Nephron (organoid): ENCODE data around the gene STKLD1.
"Not testable (repeated sequence)": the region's sequence is repeated elsewhere in the genome, so short reads cannot be mapped to it uniquely, and the experiment has no call there.

Source experiments
- H3K27ac Mint-ChIP-seq, 3 experiments: 2 replicates each; pipeline ENCODE4 v1.8.0; 2020; ENCODE audit warnings: mixed read lengths in 3 of 3, mild to moderate bottlenecking in 2 of 3, moderate library complexity in 1 of 3
- H3K27me3 Mint-ChIP-seq: 2 replicates; pipeline ENCODE4 v1.8.0; 2021; ENCODE audit warnings: low read depth, mild to moderate bottlenecking, moderate library complexity, mixed read lengths
- H3K36me3 Mint-ChIP-seq: 2 replicates; pipeline ENCODE4 v1.8.0; 2020; ENCODE audit warnings: low read depth, mixed read lengths
- H3K4me1 Mint-ChIP-seq: 2 replicates; pipeline ENCODE4 v1.8.0; 2020; ENCODE audit warnings: mixed read lengths
- H3K4me3 Mint-ChIP-seq, 3 experiments: 2 replicates each; pipeline ENCODE4 v1.8.0; 2020; ENCODE audit warnings: mild to moderate bottlenecking in 3 of 3, mixed read lengths in 3 of 3, moderate library complexity in 2 of 3
- H3K9me3 Mint-ChIP-seq: 2 replicates; pipeline ENCODE4 v1.8.0; 2020; ENCODE audit warnings: mixed read lengths
- TF ChIP-seq, protein P1 (sequence below), 3 experiments: fragments of 200-600 bp; sonication (generic); IDR thresholded peaks; one replicate each; pipeline ENCODE4 v1.5.0; 2021; ENCODE audit warnings: antibody characterized with exemption in 3 of 3; ENCODE audit not compliant: unreplicated experiment in 3 of 3

Gene STKLD1

DNA sequence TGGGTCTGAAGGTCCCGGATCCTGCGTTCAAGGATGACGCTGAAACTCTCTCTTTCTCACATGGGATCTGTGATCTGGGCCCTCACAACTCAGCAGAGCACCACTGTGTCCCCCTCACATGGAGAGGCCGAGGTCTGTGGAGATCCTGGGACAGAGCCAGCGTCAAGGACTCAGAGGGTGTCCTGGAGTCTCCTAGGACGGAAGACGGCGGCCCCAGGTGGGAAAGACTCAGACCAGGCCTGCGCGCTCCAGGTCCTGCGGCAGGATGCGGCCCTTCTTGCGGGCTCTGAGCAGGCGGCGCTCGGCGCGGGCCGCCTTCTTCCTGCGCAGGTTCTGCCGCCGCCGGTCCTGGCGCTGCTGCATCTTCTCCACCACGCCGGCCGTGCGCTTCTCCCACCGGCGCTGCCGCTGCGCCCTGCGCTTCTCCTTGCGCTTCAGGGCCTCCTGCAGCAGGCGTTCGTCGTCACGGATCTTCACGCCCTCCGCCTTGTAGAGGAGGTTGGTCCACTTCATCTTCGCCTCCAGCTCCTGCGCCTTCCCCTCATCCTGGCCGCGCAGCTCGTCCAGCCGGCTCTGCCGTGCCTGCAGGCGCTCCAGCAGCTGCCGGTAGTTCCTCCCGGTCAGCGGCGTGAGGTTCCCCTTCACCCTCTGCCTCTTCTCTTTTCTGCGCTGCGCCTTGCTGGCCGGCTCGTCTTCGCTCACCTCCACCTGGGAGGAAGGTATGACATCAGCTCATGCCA lies 44.4 kb upstream of the STKLD1 start:
- H3K4me1 Mint-ChIP-seq: peaks cover 14% of the 10 kb centered on the region
- H3K4me3 Mint-ChIP-seq: peak overlapping the region in 2 of 3 experiments; percentile 19 to 22
- no peak overlapping the region for H3K27ac Mint-ChIP-seq
- H3K9me3 Mint-ChIP-seq: no peaks in the 10 kb centered on the region
- H3K36me3 Mint-ChIP-seq: peaks cover 56% of the 10 kb centered on the region
- TF ChIP-seq, protein P1, sequence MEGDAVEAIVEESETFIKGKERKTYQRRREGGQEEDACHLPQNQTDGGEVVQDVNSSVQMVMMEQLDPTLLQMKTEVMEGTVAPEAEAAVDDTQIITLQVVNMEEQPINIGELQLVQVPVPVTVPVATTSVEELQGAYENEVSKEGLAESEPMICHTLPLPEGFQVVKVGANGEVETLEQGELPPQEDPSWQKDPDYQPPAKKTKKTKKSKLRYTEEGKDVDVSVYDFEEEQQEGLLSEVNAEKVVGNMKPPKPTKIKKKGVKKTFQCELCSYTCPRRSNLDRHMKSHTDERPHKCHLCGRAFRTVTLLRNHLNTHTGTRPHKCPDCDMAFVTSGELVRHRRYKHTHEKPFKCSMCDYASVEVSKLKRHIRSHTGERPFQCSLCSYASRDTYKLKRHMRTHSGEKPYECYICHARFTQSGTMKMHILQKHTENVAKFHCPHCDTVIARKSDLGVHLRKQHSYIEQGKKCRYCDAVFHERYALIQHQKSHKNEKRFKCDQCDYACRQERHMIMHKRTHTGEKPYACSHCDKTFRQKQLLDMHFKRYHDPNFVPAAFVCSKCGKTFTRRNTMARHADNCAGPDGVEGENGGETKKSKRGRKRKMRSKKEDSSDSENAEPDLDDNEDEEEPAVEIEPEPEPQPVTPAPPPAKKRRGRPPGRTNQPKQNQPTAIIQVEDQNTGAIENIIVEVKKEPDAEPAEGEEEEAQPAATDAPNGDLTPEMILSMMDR (IDR thresholded peaks at IDR 0.05; ENCODE audit: unreplicated experiment in 3 of 3): no peak
- no peaks in the 10 kb centered on the region for H3K27me3 Mint-ChIP-seq

DNA sequence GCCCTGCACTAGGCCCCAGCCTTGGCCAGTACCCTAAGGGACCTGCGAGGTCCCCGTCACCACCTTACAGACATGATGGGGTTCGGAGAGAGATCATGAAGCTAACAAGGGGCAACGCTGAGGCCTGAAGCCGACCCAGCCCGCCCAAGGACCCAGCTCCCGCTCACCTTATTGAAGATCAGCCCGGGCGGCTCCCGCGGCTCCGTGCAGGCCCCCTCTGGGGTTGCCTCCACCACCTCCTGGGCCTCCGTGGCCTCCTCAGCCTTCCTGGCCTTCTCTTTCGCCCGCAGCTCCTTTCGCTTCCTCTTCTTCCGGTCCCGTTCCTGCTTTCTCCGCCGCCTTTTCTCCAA lies 43.8 kb upstream of the STKLD1 start:
- H3K9me3 Mint-ChIP-seq: no peaks in the 10 kb centered on the region
- H3K27me3 Mint-ChIP-seq: no peaks in the 10 kb centered on the region
- H3K36me3 Mint-ChIP-seq: peaks cover 55% of the 10 kb centered on the region
- H3K4me3 Mint-ChIP-seq: peak overlapping the region in 2 of 3 experiments; percentile 19 to 22
- no peak overlapping the region for H3K27ac Mint-ChIP-seq
- TF ChIP-seq, protein P1 (IDR thresholded peaks at IDR 0.05; ENCODE audit: unreplicated experiment in 3 of 3): no peak
- peaks cover 14% of the 10 kb centered on the region for H3K4me1 Mint-ChIP-seq

DNA sequence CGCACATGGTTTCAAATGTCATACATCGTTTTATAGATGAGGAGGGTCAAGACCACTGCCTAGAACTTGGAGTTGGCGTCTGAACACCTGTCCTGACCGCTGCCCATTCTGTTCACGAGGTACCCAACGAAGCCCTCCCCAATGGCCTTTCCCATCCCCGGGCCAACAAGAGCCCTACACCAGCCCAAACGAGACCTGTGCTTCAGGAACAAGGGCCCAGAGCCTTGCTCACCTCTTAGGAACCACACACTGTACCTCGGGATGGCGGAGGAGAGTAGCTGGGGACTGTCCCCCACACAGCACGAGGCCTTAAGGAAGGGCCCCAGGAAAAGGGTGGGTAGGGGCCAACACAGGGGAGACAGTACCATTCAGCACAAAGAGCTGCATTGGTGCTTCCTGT lies 43.2 kb upstream of the STKLD1 start:
- H3K4me1 Mint-ChIP-seq: peaks cover 14% of the 10 kb centered on the region
- H3K4me3 Mint-ChIP-seq: peak overlapping the region; percentile 31 to 48 (median 39)
- H3K36me3 Mint-ChIP-seq: peaks cover 49% of the 10 kb centered on the region
- TF ChIP-seq, protein P1 (IDR thresholded peaks at IDR 0.05; ENCODE audit: unreplicated experiment in 3 of 3): no peak
- no peaks in the 10 kb centered on the region for H3K27me3 Mint-ChIP-seq
- no peaks in the 10 kb centered on the region for H3K9me3 Mint-ChIP-seq
- no peak overlapping the region for H3K27ac Mint-ChIP-seq

DNA sequence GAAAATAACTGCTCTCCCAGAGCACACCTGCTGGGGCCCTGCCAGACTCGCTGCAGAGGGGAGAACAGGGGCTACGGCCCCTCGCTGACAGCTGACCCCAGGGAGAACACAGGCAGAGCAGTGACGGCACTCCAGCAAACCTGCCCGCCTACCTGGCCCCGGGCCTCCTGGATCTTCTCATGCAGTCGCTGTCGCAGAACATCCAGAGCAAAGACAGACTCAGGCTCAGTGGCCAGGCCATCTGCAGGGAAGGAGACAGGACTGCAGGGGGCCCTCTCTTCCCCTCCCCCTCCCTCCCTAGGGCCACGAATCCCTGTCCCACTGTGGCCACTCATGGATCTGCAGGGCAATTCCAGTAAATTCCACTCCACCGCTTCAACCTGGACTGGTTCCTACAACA lies 42.6 kb upstream of the STKLD1 start:
- TF ChIP-seq, protein P1 (IDR thresholded peaks at IDR 0.05; ENCODE audit: unreplicated experiment in 3 of 3): no peak
- no peaks in the 10 kb centered on the region for H3K9me3 Mint-ChIP-seq
- no peak overlapping the region for H3K27ac Mint-ChIP-seq
- H3K36me3 Mint-ChIP-seq: peaks cover 46% of the 10 kb centered on the region
- H3K27me3 Mint-ChIP-seq: no peaks in the 10 kb centered on the region
- H3K4me3 Mint-ChIP-seq: peak overlapping the region; percentile 31 to 60 (median 48)
- H3K4me1 Mint-ChIP-seq: peaks cover 14% of the 10 kb centered on the region

DNA sequence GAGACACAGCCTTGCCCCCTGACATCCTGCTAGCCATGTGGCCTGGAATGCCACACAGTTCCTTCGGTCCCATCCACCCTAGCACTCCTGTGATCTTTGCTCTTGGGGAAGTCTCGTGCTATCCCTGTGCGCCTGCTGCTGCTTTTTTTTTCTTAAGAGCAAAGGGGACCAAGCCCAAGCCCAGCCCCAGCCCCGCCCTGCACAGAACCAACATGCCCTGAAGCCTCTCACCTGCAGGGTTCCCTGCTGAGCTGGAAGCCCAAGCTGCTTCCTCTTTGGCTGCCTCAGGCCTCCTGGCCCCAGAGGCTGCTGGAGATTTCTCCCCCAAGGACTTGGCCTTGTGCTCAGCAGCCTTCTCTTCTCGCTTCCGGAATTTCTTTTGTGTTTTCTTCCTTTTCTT lies 42.0 kb upstream of the STKLD1 start:
- Mint-ChIP-seq H3K27me3 (no peaks in the 10 kb centered on the region), H3K27ac (no peak overlapping the region), H3K4me1 (peaks cover 14% of the 10 kb centered on the region), H3K4me3 (peak overlapping the region; percentile 98 to 99 (median 99)), H3K9me3 (no peaks in the 10 kb centered on the region), H3K36me3 (peaks cover 44% of the 10 kb centered on the region)
- TF ChIP-seq, protein P1 (IDR thresholded peaks at IDR 0.05; ENCODE audit: unreplicated experiment in 3 of 3): no peak

DNA sequence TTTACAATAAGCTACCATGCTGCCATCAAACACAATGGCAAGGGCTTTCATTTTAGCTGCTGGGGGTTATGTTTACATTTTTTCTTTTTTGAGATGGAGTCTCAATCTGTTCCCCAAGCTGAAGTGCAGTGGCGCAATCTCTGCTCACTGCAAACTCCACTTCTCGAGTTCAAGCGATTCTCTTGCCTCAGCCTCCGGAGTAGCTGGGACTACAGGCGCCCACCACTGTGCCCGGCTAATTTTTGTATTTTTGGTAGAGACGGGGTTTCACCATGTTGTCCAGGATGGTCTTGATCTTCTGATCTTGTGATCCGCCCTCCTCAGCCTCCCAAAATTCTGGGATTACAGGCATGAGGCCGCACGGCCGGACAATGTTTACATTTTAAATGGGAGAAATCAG lies 41.3 kb upstream of the STKLD1 start:
- H3K4me1 Mint-ChIP-seq: peaks cover 14% of the 10 kb centered on the region
- H3K9me3 Mint-ChIP-seq, H3K27me3 Mint-ChIP-seq: not testable (repeated sequence)
- H3K36me3 Mint-ChIP-seq: peaks cover 44% of the 10 kb centered on the region
- H3K4me3 Mint-ChIP-seq: peak overlapping the region; percentile 98 to 99 (median 99)
- H3K27ac Mint-ChIP-seq: peak overlapping the region in 2 of 3 experiments; percentile 62 to 93
